Activated naive CD4-positive, alpha-beta T cell (primary cell): Measurements from ENCODE around the gene GDNF.
"Not testable (repeated sequence)": the region's sequence is repeated elsewhere in the genome, so short reads cannot be mapped to it uniquely, and the experiment has no call there.

Experiments
- DNase-seq, 4 experiments: peaks; one replicate each; lab custom pipeline; 2025; lab: John Stamatoyannopoulos, UW

GDNF gene

GRCh38 chr5:37816331-37816730, 23.5 kb downstream of the GDNF start:
- DNase-seq, result no peak

GRCh38 chr5:37815913-37816312, 23.9 kb downstream of the GDNF start:
- DNase-seq, result no peak

- no peak for DNase-seq
Measured at GRCh38 chr5:37814699-37815098, 25.1 kb downstream of the GDNF start.

GRCh38 chr5:37812365-37812764, 27.5 kb downstream of the GDNF start:
- DNase-seq, result no peak

- no peak for DNase-seq
Measured at GRCh38 chr5:37811866-37812265, 28.0 kb downstream of the GDNF start.

- no peak for DNase-seq
Measured at GRCh38 chr5:37810311-37810710, 29.5 kb downstream of the GDNF start.

- no peak for DNase-seq
Measured at GRCh38 chr5:37808945-37809344, 30.9 kb downstream of the GDNF start.

- DNase-seq, result no peak
Measured at GRCh38 chr5:37807621-37808301, 32.1 kb downstream of the GDNF start.

GRCh38 chr5:37807015-37807414, 32.8 kb downstream of the GDNF start:
- DNase-seq, result no peak

GRCh38 chr5:37806476-37806875, 33.4 kb downstream of the GDNF start:
- DNase-seq, result no peak

- no peak for DNase-seq
Measured at GRCh38 chr5:37806016-37806415, 33.8 kb downstream of the GDNF start.

- DNase-seq, result no peak
Measured at GRCh38 chr5:37804401-37804800, 35.4 kb downstream of the GDNF start.

- no peak for DNase-seq
Measured at GRCh38 chr5:37803487-37803886, 36.4 kb downstream of the GDNF start.

GRCh38 chr5:37801521-37801920, 38.3 kb downstream of the GDNF start:
- no peak for DNase-seq

GRCh38 chr5:37799865-37800421, 39.9 kb downstream of the GDNF start:
- DNase-seq, result no peak

GRCh38 chr5:37796435-37796834, 43.4 kb downstream of the GDNF start:
- DNase-seq, result not testable (repeated sequence)

GRCh38 chr5:37795292-37795691, 44.5 kb downstream of the GDNF start:
- not testable (repeated sequence) for DNase-seq

- DNase-seq, result no peak
Measured at GRCh38 chr5:37792975-37793631, 46.7 kb downstream of the GDNF start.

- DNase-seq, result no peak
Measured at GRCh38 chr5:37791321-37791720, 48.5 kb downstream of the GDNF start.

- DNase-seq, result no peak
Measured at GRCh38 chr5:37789991-37790390, 49.9 kb downstream of the GDNF start.

- no peak for DNase-seq
Measured at GRCh38 chr5:37787742-37788141, 52.1 kb downstream of the GDNF start.

- DNase-seq, result no peak
Measured at GRCh38 chr5:37786862-37787519, 52.9 kb downstream of the GDNF start.

- DNase-seq, result no peak
Measured at GRCh38 chr5:37786416-37786815, 53.4 kb downstream of the GDNF start.
